GM12872 (cell line): ENCODE measurements around the gene FN1.

ENCODE experiments used
- CTCF ChIP-seq: IDR thresholded peaks from 3 replicates; pipeline ENCODE4 v1.5.1; 2011; ENCODE audit warnings: low read depth, mild to moderate bottlenecking, low read length, moderate library complexity; ENCODE audit not compliant: insufficient read depth

FN1 gene

DNA sequence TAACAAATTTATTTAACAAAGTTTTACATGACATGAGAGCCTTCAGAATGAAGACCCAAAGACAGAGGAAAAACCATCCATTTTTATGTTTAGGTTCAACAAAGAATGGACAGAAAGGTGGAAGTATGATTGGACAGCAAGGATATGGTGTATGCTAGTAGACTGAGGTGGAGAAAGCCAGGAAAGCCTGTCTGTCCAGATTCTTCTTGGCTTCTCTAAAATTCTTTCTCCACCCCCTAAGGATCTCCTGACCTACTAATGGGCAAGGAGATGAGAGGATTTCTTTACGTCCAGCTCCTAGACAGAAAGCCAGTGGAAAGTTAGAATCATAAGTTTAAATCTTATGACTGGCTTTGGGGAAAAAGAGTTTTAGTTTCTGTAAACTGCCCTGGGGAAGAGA is 121.0 kb downstream of the FN1 start:
- no peak for TF ChIP-seq CTCF

GRCh38 chr2:215313255-215313613 is 122.6 kb downstream of the FN1 start:
- no peak for TF ChIP-seq CTCF

- TF ChIP-seq CTCF = no peak
Measured at GRCh38 chr2:215311625-215312396, 124.1 kb downstream of the FN1 start, which contains the start of gene ATIC. Gene ATIC (plus strand): TSS chr2:215312059. CDS start chr2:215312143, 84 bp downstream.
